Keratinocyte (primary cell): ENCODE results near the gene TJP2. TPM values are rescaled to one million over a fixed set of nuclear protein-coding genes. Genes with fewer than 3 reads are reported as not detected.

Experiments used
- DNase-seq: peaks from one replicate; pipeline ENCODE4 v3.0.0-alpha.2; 2011; ENCODE audit warnings: low read depth, missing footprints, low spot score
- FAIRE-seq: peaks from 2 replicates; lab custom pipeline; 2011; peaks lifted over from hg19 to GRCh38; lab: Jason Lieb, UNC
- H2AFZ ChIP-seq: 2 replicates; pipeline ENCODE4 v1.6.0; 2012; ENCODE audit warnings: low read length, control low read depth, inconsistent platforms; ENCODE audit not compliant: control insufficient read depth
- H3K27ac ChIP-seq: 2 replicates; pipeline ENCODE4 v1.5.1; 2011; ENCODE audit warnings: low read length; ENCODE audit not compliant: control insufficient read depth, insufficient read depth
- H3K27me3 ChIP-seq: 3 replicates; pipeline ENCODE4 v1.6.0; 2011; ENCODE audit warnings: low read length; ENCODE audit not compliant: control insufficient read depth, insufficient read depth; ENCODE audit errors: extremely low read depth
- H3K36me3 ChIP-seq, 2 experiments: 2 replicates in 1 of 2; 3 replicates in 1 of 2; pipeline ENCODE4 v1.5.1; 2011; ENCODE audit warnings: low read length in 2 of 2, mild to moderate bottlenecking in 1 of 2; ENCODE audit not compliant: control insufficient read depth in 2 of 2, insufficient read depth in 2 of 2; ENCODE audit errors: extremely low read depth in 1 of 2
- H3K4me1 ChIP-seq: 3 replicates; pipeline ENCODE4 v1.5.1; 2011; ENCODE audit warnings: low read length; ENCODE audit not compliant: control insufficient read depth, insufficient read depth; ENCODE audit errors: extremely low read depth
- H3K4me2 ChIP-seq: 3 replicates; pipeline ENCODE4 v1.6.0; 2011; ENCODE audit warnings: low read depth, low read length; ENCODE audit not compliant: control insufficient read depth, insufficient read depth; ENCODE audit errors: extremely low read depth
- H3K4me3 ChIP-seq, 3 experiments: fragments of 200-600 bp in 1 of 3; sonication (generic) in 1 of 3; 2 replicates in 2 of 3; 3 replicates in 1 of 3; pipeline ENCODE4 v1.5.1; 2011 to 2016; ENCODE audit warnings: low read length in 3 of 3, mild to moderate bottlenecking in 3 of 3, control low read depth in 2 of 3, inconsistent platforms in 1 of 3, low read depth in 1 of 3, mixed read lengths in 1 of 3, mixed run types in 1 of 3, moderate library complexity in 1 of 3; ENCODE audit not compliant: control insufficient read depth in 2 of 3, insufficient read depth in 2 of 3; ENCODE audit errors: extremely low read depth in 1 of 3
- H3K79me2 ChIP-seq: 2 replicates; pipeline ENCODE4 v1.6.0; 2012; ENCODE audit warnings: low read length; ENCODE audit not compliant: control insufficient read depth, insufficient read depth
- H3K9ac ChIP-seq: 3 replicates; pipeline ENCODE4 v1.6.0; 2011; ENCODE audit warnings: low read length; ENCODE audit not compliant: control insufficient read depth, insufficient read depth; ENCODE audit errors: extremely low read depth
- H3K9me1 ChIP-seq: 3 replicates; pipeline ENCODE4 v1.6.0; 2011; ENCODE audit warnings: low read length; ENCODE audit not compliant: control insufficient read depth, insufficient read depth; ENCODE audit errors: extremely low read depth
- H3K9me3 ChIP-seq: 2 replicates; pipeline ENCODE4 v1.5.1; 2012; ENCODE audit warnings: low read depth, low read length; ENCODE audit not compliant: control insufficient read depth
- H4K20me1 ChIP-seq: 3 replicates; pipeline ENCODE4 v1.6.0; 2011; ENCODE audit warnings: low read length; ENCODE audit not compliant: control insufficient read depth, insufficient read depth; ENCODE audit errors: extremely low read depth
- EZH2 ChIP-seq: IDR thresholded peaks from one replicate; pipeline ENCODE4 v1.6.1; 2012; ENCODE audit warnings: inconsistent platforms, mild to moderate bottlenecking, low read length, moderate library complexity
- dilution Hi-C: fragments of 300-500 bp; cut with MboI; formaldehyde crosslinking; loops from one replicate; pipeline ENCODE4 v1.7.0; 2020; ENCODE audit warnings: low sequenced_read_pairs; ENCODE audit not compliant: extremely low pct_ligation_motif_present
- polyA plus RNA-seq, 5 experiments: library from polyadenylated mRNA; depleted of rRNA in 3 of 5; stranded (reverse) in 3 of 5; stranded (forward) in 1 of 5; unstranded in 1 of 5; fragments of >200 nt; gene quantifications; 1 replicate in 1 of 5; 2 replicates in 3 of 5; 3 replicates in 1 of 5; pipeline versions ENCODE4 v1.2.1 to v1.2.3, GENCODE V29; 2011 to 2012; ENCODE audit warnings: missing spikeins in 2 of 5, low read depth in 1 of 5, low replicate concordance in 1 of 5
- TF ChIP-seq, protein P1 (sequence below), 3 experiments: IDR thresholded peaks in 1 of 3; conservative IDR thresholded peaks in 1 of 3; optimal IDR thresholded peaks in 1 of 3; 2 replicates in 2 of 3; 3 replicates in 1 of 3; pipeline versions ENCODE3 to v1.5.1; 2011; ENCODE audit warnings: low read length in 3 of 3, mild to moderate bottlenecking in 3 of 3, moderate library complexity in 2 of 3, control low read depth in 1 of 3, inconsistent platforms in 1 of 3; ENCODE audit not compliant: insufficient read depth in 2 of 3; ENCODE audit errors: extremely low read depth in 1 of 3

TJP2 gene
- polyA plus RNA-seq, 1 donor (not counting 4 experiments of a cell fraction or from before 2014, with no cell fraction given), result 74.8 TPM

DNA sequence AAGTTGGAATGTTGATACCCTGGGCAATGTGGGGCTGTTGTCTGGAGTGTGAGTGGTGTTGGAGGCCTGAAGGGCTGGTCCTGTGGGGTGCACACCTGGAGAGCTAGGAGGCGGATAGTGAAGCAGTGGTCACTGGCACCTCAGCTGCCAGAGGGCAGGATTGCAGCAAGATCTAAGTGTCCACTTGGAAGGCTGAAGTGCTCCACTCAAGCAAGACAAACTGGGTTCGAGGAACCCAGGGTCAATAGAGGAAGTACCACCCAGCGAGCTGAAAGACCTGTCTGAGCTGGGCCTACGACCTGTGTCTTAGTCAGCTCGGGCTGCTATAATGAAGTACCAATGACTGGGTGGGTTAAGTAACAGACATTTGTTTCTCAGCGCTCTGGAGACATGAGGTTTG is 39.7 kb upstream of the TJP2 start:
- Histone ChIP-seq H2AFZ (no peak overlapping the region), H3K36me3 (peaks cover 3 to 4% of the 10 kb centered on the region in 2 experiments), H3K9ac (no peak overlapping the region), H3K4me2 (no peak overlapping the region), H3K4me3 (no peak overlapping the region), H3K27me3 (no peaks in the 10 kb centered on the region), H4K20me1 (peaks cover 3% of the 10 kb centered on the region), H3K4me1 (peaks cover 28% of the 10 kb centered on the region), H3K9me1 (peaks cover 4% of the 10 kb centered on the region), H3K79me2 (peaks cover 23% of the 10 kb centered on the region), H3K9me3 (no peaks in the 10 kb centered on the region), H3K27ac (no peak overlapping the region)
- TF ChIP-seq EZH2, result no peak
- TF ChIP-seq, protein P1, sequence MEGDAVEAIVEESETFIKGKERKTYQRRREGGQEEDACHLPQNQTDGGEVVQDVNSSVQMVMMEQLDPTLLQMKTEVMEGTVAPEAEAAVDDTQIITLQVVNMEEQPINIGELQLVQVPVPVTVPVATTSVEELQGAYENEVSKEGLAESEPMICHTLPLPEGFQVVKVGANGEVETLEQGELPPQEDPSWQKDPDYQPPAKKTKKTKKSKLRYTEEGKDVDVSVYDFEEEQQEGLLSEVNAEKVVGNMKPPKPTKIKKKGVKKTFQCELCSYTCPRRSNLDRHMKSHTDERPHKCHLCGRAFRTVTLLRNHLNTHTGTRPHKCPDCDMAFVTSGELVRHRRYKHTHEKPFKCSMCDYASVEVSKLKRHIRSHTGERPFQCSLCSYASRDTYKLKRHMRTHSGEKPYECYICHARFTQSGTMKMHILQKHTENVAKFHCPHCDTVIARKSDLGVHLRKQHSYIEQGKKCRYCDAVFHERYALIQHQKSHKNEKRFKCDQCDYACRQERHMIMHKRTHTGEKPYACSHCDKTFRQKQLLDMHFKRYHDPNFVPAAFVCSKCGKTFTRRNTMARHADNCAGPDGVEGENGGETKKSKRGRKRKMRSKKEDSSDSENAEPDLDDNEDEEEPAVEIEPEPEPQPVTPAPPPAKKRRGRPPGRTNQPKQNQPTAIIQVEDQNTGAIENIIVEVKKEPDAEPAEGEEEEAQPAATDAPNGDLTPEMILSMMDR (optimal IDR thresholded peaks at IDR 0.05 in 1 of 3, IDR thresholded peaks at IDR 0.05 in 1 of 3, conservative IDR thresholded peaks at IDR 0.05 in 1 of 3; ENCODE audit: extremely low read depth in 1 of 3, insufficient read depth in 2 of 3, low read length in 3 of 3), result no peak
- DNase-seq (no peak), FAIRE-seq (no peak)
- dilution Hi-C loops, result no loop called here

DNA sequence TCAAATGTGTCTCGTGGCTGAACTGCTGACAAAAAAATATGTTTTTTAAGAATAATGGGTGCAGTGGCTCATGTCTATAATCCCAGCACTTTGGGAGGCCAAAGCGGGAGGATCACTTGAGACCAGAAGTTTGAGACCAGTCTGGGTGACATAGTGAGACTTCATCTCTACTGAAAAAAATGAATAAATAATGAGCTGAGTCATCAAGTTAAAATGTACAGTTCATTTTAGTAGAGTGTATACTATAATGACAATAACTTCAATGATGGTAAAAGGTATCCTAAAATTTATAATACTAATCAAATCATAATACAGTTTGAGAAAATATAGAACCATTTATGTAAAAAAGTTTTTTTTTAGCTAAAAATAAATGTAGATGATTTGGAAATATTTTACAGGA is 37.9 kb upstream of the TJP2 start:
- no peak for FAIRE-seq
- no peak for DNase-seq
- H3K4me3 ChIP-seq, result no peak overlapping the region
- H3K4me2 ChIP-seq, result no peak overlapping the region
- peaks cover 3 to 4% of the 10 kb centered on the region in 2 experiments for H3K36me3 ChIP-seq
- no peak overlapping the region for H2AFZ ChIP-seq
- H3K9ac ChIP-seq, result no peak overlapping the region
- no peak for TF ChIP-seq EZH2
- TF ChIP-seq, protein P1 (optimal IDR thresholded peaks at IDR 0.05 in 1 of 3, IDR thresholded peaks at IDR 0.05 in 1 of 3, conservative IDR thresholded peaks at IDR 0.05 in 1 of 3; ENCODE audit: extremely low read depth in 1 of 3, insufficient read depth in 2 of 3, low read length in 3 of 3), result no peak
- no peaks in the 10 kb centered on the region for H3K27me3 ChIP-seq
- no peaks in the 10 kb centered on the region for H3K9me3 ChIP-seq
- peaks cover 16% of the 10 kb centered on the region for H3K79me2 ChIP-seq
- H4K20me1 ChIP-seq, result peaks cover under 1% of the 10 kb centered on the region
- H3K9me1 ChIP-seq, result peaks cover 3% of the 10 kb centered on the region
- peaks cover 20% of the 10 kb centered on the region for H3K4me1 ChIP-seq
- dilution Hi-C loops, result no loop called here
- H3K27ac ChIP-seq, result no peak overlapping the region
